ENCODE results near the gene EME1.

The EME1 gene

DNA sequence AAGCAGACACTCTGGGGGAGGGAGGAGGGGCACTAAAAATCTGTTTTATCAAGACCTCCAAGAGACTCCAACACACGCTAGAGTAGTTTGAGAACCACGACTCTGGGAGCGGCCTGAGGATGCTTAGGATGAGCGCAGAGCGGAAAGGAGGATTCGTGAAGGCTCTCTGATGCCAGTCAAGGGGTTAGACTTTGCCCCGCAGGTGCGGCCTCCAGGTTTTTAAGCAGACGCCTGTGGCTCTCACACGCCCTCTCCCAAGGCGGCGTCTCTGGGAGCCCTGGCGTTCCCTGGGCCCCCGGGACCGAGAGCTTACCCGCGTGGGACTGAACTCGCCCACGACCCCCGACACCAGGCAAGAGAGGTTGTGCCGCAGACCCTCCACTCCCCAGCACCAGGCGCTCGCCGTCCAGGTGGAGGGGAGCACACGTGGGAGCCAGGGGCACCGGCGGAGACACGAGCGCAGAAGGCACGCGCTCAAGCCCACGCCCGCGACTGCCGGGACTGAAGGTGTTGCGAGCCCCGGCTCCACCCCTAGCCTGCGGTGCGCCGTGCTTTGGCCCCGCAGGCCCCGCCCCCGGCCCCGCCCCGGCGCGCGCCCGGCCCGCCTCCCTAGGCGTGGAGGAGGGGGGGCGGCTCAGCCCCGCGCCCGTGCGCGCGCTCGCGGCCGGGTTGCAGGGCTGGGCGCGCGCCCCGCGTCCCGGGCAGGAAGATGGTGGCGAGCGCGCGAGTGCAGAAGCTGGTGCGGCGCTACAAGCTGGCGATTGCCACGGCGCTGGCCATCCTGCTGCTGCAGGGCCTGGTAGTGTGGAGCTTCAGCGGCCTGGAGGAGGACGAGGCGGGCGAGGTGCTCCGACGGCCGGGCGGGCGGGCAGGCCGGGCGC is 27.4 kb upstream of the EME1 start, which contains the start of gene XYLT2:
XYLT2 (plus strand) TSS at position 695 of the 881 bp plus-strand sequence; CDS start at position 710, 15 bp downstream.
- TF ChIP-seq GATA2 (IDR thresholded peaks at IDR 0.05; ENCODE audit: low read depth, low read length) (no peak), GATA3 (IDR thresholded peaks at IDR 0.05; ENCODE audit: low read depth, low read length) (no peak)

DNA sequence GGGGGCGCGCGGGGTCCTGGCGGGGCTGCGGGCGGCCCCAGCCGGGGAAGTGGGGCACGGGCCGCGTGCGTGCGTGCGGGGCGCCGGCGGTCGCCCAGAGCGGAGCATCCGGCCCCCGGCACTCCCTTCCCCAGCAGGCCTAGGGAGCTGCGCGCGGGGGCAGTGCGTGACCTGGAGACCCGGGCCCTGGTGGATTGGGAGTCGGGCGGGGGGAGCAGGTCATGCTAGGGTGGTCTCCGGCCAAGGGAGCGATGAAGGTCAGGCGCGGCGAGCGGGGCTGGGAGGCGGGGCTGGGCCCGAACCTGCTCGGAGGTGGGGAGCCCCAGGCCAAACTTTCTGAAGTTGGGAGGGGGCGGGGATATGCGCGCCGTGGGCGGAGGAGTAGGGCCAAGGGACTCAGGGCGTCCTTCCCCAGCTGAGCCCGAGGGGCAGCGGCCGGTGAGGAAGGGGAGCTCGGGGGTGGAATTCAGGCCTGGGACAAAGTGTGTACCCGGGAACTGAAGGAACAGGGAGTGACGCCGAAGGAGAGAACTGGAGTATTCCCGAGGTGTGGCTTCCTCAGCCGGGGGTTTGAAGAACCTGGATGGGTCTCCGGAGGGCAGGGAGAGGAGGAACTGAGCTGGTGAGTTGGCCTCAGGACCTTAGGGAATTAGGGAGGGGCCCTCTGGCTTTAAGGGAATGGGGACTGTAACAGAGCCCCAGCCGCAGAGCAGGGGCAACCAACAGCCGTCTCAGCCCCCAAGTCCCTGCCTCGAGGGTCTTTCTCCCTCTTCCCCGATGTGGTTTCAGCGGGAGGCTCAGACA is 26.5 kb upstream of the EME1 start:
- TF ChIP-seq GATA2 (IDR thresholded peaks at IDR 0.05; ENCODE audit: low read depth, low read length) (no peak), GATA3 (IDR thresholded peaks at IDR 0.05; ENCODE audit: low read depth, low read length) (no peak)

DNA sequence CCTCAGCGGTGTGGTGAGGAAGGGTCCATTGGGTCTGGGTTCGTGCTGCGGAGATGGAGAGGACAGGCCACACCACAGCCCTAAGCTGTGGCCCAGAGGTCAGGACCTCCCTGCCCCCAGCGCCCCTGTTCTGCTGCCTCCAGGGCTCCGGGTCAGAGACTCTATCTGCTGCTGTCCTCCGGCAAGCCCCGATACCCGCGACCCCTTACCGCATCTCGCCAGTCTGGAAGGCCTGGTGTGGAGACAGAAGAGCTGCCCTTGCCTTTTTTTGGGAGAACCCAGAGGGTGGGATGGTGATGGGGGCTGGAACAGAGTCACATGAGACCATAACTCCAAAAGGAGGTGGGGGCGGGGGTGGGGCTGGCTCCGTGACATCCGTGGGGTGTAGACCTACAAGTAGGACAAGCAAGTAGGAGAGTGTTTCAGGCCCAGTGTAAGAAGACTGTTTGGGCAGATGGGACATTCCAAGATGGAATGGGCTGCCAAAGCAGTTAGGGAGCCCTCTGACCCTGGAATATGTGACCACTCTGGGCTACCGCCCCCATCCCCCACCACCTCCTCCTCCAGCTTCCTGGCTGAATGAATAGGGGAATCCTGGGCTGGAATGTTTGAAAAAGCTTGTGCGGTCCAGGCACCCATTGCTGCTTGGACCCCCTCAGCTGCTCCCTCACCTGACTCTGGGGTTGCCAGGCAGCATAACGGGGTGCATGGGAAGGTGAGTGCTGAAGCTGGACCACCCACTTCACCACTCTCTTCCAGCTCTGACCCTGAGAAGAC is 25.7 kb upstream of the EME1 start:
- no peak for TF ChIP-seq GATA2 (IDR thresholded peaks at IDR 0.05; ENCODE audit: low read depth, low read length)
- no peak for TF ChIP-seq GATA3 (IDR thresholded peaks at IDR 0.05; ENCODE audit: low read depth, low read length)

DNA sequence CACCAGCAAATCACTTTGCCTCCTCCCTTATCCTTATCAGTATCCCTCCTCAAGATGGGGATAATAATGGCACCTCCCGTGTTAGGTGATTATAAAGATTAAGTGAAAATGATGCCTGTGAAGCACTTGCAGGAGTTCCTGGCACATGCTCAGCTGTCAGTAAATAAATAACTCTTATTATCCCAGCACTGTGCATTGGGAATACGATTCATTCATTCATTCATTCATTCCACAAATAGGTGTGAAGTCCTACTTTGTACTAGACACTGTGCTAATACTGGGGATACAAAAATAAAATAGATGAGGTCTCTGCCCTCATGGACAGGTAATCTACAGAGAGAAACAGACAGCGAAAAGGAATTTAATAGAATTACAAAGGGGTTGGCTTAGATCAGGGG is 25.1 kb upstream of the EME1 start:
- no peak for TF ChIP-seq GATA3 (IDR thresholded peaks at IDR 0.05; ENCODE audit: low read depth, low read length)
- TF ChIP-seq GATA2 (IDR thresholded peaks at IDR 0.05; ENCODE audit: low read depth, low read length), result no peak

DNA sequence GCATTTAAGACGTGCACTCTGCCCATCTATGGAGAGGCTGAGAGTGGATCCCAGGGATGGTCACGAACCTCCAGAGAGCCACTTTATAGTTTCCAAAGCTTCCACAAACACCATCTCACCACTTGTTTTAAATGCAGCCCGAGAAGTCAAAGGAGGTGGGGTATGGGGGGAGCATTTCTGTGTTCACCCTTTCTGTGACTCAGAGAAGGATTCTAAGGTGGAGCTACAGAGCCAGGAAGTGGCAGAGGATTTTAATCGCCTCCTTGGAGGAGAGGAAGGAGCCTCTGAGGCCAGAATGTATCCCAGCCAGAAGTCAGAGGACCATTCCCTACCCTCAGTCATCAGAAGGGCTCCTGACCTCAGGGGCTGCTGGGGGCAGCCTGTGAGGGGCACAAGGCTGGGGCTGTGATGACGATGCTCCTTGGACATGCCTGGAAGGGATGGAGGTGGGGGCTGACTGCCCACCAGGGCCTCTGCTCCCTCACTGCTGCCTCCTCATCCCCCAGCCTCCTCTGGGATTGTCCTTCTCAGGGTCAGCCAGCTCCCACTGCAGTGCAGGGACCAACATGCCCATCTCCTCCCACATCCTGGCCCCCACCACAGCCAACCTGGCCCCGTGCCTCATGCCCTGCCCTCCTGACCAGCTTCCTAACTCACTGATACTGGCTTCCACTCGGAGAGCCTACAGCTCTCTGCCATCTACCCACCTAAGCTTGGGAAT is 24.3 kb upstream of the EME1 start:
- TF ChIP-seq GATA3 (IDR thresholded peaks at IDR 0.05; ENCODE audit: low read depth, low read length) (no peak), GATA2 (IDR thresholded peaks at IDR 0.05; ENCODE audit: low read depth, low read length) (no peak)

DNA sequence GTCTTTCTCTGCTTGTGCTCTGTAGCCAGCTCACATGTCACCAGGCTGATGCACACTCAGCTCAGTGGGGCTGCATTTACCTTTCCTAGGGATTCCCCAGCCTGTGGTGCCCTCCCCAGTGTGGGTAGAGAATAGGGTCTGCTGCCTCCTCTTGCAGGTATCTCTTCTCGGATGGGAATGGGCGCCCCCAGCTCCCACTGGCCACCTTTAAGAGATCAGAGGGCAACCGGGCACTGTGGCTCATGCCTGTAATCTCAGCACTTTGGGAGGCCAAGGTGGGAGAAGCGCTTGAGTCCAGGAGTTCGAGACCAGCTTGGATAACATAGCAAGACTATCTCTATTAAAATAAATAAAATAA is 23.8 kb upstream of the EME1 start:
- no peak for TF ChIP-seq GATA3 (IDR thresholded peaks at IDR 0.05; ENCODE audit: low read depth, low read length)
- no peak for TF ChIP-seq GATA2 (IDR thresholded peaks at IDR 0.05; ENCODE audit: low read depth, low read length)

DNA sequence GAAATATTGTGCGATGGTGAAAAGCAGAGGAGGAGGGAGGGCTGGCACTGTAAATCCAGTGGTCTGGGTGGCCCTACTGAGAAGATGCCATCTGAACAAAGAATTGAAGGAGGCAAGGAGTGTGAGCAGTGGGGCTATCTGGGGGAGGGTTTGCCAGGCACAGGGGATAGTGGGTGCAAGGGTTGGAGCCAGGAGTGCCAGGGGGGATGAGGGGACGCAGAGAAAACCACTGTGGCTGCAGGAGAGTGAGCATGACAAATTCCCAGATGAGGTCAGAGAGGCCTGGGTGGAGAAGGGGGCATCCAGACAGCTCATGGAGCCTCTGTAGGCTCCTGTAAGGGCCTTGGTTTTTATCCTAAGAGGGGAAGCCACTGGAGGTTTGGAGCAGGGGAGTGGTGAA is 22.3 kb upstream of the EME1 start:
- no peak for TF ChIP-seq GATA3 (IDR thresholded peaks at IDR 0.05; ENCODE audit: low read depth, low read length)
- no peak for TF ChIP-seq GATA2 (IDR thresholded peaks at IDR 0.05; ENCODE audit: low read depth, low read length)

DNA sequence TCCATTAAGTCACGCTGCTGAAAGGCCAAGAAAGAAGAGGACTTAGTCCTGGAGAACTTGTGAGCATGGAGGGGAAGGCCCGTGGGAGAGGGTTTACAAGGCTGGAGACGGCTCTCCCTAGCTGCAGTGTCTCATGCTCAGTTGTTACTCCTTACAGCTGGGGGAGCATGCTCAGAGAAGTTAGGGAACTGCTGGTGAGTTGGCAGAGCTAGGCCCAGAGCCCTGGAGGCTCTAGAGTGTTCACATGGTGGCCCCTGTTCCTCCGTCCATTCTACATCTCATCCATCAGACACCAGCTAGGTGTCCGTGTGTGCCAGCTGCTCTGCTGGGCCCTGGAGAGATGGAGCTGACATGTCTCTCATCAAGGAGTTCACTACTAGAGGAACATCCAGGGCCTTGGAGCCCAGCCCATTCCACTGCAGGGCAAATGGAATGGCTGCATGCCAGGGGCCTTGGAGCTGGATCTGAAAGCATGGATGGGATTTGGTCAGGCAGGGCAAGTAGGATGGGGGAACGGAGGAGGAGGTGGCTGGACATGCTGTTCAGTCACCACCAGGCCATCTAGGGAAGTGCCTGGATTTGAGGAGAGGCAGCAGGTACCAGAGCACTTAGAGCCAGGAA is 20.8 kb upstream of the EME1 start:
- TF ChIP-seq GATA2 (IDR thresholded peaks at IDR 0.05; ENCODE audit: low read depth, low read length), result no peak
- no peak for TF ChIP-seq GATA3 (IDR thresholded peaks at IDR 0.05; ENCODE audit: low read depth, low read length)

DNA sequence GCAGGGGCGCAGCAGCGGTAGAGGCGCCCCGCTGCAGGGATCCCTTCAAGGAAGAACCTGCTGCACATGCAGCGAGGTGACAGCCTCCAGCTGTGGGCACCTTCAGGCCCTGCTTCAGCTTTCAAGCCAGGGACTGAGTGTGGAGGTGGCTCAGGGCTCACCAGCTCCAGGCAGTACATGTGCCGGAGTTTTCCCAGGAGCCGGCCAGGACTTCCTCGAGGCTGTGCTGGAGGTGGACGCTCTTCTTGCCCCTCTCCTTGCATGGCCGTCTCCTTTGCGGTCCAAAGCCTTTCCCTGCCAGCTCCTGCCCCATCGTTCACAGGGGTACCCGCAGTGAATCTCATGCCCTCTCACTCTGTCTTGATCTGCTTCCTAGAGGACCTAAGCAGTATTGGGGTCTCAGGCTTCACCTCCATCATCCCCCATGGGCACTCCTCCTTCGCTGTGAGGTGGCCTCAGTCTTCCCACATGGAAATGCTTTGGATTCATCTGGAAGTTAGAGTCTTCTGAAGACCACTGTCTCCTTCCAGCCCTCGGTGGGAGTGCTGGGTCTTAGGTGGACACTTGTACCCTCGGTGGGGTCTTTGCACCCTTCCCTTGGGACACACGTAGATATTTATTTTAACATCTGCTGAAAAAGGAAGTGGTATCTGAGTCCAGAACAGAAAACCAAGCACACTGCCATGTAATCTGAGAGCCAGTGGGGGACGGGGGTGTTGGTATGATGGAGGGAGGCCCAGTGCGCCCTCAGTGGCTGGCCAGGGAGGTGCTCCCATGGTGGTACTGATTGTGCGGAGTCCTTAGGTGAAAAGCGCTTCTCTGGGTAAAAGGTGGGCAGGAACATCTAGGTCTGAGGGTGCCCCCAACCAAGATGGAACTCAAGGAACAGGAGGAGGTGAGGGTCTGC is 20.1 kb upstream of the EME1 start:
- TF ChIP-seq GATA2 (IDR thresholded peaks at IDR 0.05; ENCODE audit: low read depth, low read length), result no peak
- TF ChIP-seq GATA3 (IDR thresholded peaks at IDR 0.05; ENCODE audit: low read depth, low read length), result no peak

DNA sequence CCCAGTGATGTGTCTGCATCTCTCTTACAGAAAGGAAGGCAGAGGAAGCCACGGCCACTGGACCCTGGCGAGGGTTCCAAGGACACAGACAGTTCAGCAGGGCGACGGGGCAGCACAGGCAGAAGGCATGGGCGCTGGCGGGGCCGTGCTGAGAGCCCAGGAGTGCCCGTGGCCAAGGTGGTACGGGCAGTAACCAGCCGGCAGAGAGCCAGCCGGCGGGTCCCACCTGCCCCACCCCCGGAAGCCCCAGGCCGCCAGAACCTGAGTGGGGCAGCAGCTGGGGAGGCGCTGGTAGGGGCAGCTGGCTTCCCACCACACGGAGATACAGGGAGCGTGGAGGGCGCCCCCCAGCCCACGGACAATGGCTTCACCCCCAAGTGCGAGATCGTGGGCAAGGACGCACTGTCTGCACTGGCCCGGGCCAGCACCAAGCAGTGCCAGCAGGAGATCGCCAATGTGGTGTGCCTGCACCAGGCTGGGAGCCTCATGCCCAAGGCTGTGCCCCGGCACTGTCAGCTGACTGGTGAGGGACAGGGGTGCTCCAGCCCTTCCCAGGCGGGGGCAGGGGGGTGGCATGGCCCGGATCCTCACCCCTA is 19.3 kb upstream of the EME1 start:
- TF ChIP-seq GATA2 (IDR thresholded peaks at IDR 0.05; ENCODE audit: low read depth, low read length) (no peak), GATA3 (IDR thresholded peaks at IDR 0.05; ENCODE audit: low read depth, low read length) (no peak)

DNA sequence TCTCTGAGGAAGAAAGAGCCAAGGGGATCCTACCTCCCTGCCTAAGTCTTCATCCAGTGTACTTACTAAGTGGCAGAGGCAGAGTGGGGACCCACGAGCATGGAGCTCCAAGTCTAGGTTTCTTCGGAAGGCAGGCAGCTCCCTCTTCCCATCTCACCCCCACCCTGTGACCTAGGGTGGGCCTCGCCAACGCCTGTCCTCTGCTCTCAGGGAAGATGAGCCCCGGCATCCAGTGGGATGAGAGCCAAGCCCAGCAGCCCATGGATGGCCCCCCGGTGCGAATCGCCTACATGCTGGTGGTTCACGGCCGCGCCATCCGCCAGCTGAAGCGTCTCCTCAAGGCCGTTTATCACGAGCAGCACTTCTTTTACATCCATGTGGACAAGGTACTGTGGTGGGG is 18.8 kb upstream of the EME1 start:
- TF ChIP-seq GATA3 (IDR thresholded peaks at IDR 0.05; ENCODE audit: low read depth, low read length), result no peak
- no peak for TF ChIP-seq GATA2 (IDR thresholded peaks at IDR 0.05; ENCODE audit: low read depth, low read length)

DNA sequence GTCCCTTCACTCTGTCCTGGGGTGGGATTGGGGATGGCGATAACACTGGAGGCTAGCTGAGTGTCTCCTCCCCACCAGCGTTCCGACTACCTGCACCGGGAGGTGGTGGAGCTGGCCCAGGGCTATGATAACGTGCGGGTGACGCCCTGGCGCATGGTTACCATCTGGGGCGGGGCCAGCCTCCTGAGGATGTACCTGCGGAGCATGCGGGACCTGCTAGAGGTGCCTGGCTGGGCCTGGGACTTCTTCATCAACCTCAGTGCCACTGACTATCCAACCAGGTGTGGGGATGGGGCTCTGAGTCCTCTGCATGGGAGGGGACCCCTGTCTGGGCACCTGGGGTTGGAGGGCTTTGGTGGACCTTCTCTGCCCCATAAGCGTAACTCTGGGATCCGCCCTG is 18.3 kb upstream of the EME1 start:
- TF ChIP-seq GATA3 (IDR thresholded peaks at IDR 0.05; ENCODE audit: low read depth, low read length) (no peak), GATA2 (IDR thresholded peaks at IDR 0.05; ENCODE audit: low read depth, low read length) (no peak)
